NCI-H1092 (cell line): ENCODE data around the gene CCDC170.

Source experiments
- DNase-seq: peaks from one replicate; lab custom pipeline; 2025; lab: John Stamatoyannopoulos, UW

Gene CCDC170

DNA sequence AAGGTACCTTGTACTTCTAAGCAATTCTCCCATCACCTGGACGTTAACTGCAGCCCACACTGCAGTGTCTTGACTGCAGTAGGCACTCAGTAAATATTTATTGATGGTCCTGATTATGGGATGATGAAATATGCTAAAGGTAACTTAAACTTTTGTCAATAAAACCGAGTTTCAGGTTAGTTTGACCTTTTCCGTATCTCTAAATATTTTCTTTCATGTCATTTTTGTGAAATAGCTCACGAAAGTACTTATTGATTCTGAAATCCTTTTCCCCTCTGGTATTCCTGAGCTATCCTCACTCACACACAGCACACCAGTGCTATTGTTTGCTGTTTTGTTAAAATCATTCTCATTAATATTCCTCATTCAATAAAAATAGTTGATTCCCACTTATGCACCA, 164.3 kb downstream of the CCDC170 start:
- DNase-seq: no peak

DNA sequence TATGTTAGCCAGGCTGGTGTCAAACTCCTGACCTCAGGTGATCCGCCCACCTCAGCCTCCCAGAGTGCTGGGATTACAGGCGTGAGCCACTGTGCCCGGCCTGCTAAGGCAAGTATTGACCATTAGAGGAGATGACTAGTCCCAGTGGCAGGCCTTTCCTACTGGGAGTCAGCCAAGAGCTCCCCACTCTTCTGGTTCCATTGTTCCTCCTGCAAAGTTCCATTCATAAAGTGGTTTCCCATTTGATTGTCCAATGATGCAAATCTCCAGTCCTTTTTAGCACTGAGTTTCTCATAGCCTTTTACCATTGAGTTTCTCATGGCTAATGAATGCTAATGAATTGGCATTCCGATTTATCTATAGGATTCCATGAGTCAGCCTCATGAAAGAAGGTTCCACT, 165.4 kb downstream of the CCDC170 start:
- DNase-seq: no peak

DNA sequence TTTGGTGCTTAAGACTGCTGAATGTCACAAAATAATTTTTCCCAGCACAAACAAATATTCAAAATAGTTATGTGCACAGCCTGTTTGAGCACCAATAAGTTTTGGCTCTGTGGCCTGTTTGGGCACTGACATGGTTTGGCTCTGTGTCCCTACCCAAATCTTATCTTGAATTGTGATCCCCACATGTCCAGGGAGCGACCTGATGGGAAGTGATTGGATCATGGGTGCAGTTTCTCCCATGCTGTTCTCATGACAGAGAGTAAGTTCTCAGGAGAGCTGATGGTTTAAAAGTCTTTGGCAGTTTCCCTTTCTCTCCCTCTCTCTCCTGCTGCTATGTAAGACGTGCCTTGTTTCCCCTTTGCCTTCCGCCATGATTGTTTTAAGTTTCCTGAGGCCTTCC, 167.7 kb downstream of the CCDC170 start:
- DNase-seq: no peak

- DNase-seq: no peak
Observed at GRCh38 chr6:151661928-151662327, 168.1 kb downstream of the CCDC170 start.

GRCh38 chr6:151663559-151663958, 169.7 kb downstream of the CCDC170 start:
- no peak for DNase-seq

DNA sequence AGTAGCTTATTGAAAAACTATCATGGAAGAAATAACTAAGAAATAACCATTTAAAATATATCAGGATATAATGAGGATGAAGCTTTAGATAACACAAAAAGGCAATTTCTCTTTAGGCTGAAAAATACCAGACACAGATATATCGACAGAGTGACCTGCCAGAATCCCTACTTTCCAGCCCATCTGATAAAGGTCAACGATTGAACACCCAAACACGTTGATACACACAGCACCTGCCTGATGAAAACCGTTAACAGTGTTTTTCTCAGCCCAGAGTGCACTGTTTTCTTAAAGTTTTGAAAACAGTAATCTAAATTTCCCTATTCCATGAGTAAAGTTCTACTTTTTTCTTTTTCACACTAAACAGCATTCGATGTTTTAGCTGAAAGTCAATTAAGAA, 170.6 kb downstream of the CCDC170 start:
- no peak for DNase-seq

DNA sequence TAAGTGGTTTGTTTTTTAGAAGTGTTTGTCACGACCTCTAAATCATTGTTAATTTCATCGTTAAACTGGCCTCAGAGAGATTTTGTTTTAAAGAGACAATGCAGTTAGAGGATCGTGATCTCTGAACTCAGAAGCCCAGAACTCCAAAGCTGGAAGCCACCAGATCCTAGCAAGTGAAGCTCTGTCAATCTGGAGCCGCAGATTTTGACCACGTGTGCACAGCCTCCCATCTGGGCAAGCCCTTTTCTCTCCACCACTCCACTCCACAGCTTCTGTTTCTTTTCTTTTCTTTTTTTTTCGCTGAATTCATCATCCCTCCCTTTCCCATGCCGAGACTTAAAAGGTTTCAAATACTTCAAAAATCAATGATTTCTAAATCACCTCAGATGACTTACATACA, 171.5 kb downstream of the CCDC170 start:
- no peak for DNase-seq

DNA sequence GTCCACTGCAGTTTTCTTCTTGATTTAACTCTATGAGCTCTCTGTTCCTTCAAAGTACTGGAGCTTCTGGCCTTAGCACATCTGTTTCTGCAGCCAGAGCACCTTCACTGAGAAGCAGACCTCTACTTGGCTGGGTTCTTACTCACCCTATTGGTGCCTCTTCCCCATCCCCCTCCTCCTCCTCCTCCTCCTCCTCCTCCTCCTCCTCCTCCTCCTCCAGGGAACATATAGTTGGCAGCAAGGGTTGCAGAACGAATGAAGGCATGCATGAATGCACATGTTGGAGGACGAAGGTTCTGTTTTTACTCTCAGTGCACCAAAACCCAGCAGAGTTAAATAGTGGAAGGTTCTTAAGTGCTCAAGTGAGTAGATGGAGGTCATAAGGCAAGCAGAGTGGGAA, 172.7 kb downstream of the CCDC170 start:
- DNase-seq: no peak

- DNase-seq: no peak
Observed at GRCh38 chr6:151669208-151669560, 175.4 kb downstream of the CCDC170 start.

DNA sequence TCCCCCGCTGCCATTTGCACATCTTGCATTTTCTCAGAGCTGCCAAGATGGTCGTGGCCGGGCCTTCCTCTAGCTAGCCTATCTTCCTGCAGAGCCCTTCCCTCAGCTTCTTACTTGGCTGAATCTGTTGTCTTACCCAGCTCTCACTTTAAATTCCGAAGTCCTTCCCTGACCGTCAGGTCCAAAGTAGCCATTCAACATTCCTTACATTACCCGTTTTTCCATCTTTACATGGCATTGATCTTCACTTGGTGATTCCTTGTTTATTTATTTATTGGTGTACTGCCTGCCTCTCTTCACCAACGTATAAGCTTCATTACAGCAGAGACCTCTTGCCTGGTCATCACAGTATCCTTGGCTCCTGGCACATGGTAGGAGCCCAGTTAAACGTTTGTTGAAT, 176.3 kb downstream of the CCDC170 start:
- DNase-seq: no peak
